K562 (cell line): ENCODE results near the gene SKAP1. TPM values are rescaled to one million over a fixed set of nuclear protein-coding genes. Genes with fewer than 3 reads are reported as not detected.

ENCODE experiments used
- HDAC6 ChIP-seq: IDR thresholded peaks from 2 replicates; pipeline ENCODE4 v1.6.1; 2012; ENCODE audit warnings: low read depth, mild to moderate bottlenecking, control low read depth, inconsistent platforms, low read length, moderate library complexity
- MGA ChIP-seq: fragments of 450-650 bp; IDR thresholded peaks from 2 replicates; pipeline ENCODE4 v1.6.1; 2016; ENCODE audit warnings: mild to moderate bottlenecking, moderate library complexity
- polyA plus RNA-seq, 8 experiments: library from polyadenylated mRNA; depleted of rRNA in 4 of 8; stranded (reverse) in 5 of 8; unstranded in 3 of 8; fragments of >200 nt; fragmentation: Nextera tagmentation in 2 of 8; fragmentation: Illumina TruSeq in 1 of 8; extraction: Ambion mirVana in 2 of 8; extraction: Trizol in 1 of 8; gene quantifications; 2 replicates each; pipeline versions ENCODE4 v1.2.1 to v1.2.3, GENCODE V29; 2011 to 2014; ENCODE audit warnings: inconsistent platforms in 1 of 8, missing spikeins in 1 of 8
- total RNA-seq, 7 experiments: library from RNA; depleted of rRNA in 6 of 7; stranded (reverse); fragments of >200 nt in 6 of 7; fragmentation: Illumina TruSeq in 2 of 7; extraction: Trizol in 2 of 7; gene quantifications; 2 replicates each; pipeline versions ENCODE4 v1.2.1 to v1.2.3, GENCODE V29; 2011 to 2021; ENCODE audit warnings: low replicate concordance in 1 of 7

The SKAP1 gene
- total and polyA plus RNA-seq, 9 of the 15 experiments (the other 6 are each of a cell fraction or from before 2014, with no cell fraction given), result 0.06 to 0.80 (median 0.10) TPM; not detected in 4

- no peak for TF ChIP-seq MGA
- no peak for TF ChIP-seq HDAC6
These were observed 319.3 kb downstream of the SKAP1 start (continued) for GRCh38 chr17:48110761-48111160.
